ENCODE results near the gene IFI27L2.
A peak's percentile ranks its signal among the peaks of the same experiment; 100 is the strongest.
"Not testable (repeated sequence)": the region's sequence is repeated elsewhere in the genome, so short reads cannot be mapped to it uniquely, and the experiment has no call there.

IFI27L2 gene

DNA sequence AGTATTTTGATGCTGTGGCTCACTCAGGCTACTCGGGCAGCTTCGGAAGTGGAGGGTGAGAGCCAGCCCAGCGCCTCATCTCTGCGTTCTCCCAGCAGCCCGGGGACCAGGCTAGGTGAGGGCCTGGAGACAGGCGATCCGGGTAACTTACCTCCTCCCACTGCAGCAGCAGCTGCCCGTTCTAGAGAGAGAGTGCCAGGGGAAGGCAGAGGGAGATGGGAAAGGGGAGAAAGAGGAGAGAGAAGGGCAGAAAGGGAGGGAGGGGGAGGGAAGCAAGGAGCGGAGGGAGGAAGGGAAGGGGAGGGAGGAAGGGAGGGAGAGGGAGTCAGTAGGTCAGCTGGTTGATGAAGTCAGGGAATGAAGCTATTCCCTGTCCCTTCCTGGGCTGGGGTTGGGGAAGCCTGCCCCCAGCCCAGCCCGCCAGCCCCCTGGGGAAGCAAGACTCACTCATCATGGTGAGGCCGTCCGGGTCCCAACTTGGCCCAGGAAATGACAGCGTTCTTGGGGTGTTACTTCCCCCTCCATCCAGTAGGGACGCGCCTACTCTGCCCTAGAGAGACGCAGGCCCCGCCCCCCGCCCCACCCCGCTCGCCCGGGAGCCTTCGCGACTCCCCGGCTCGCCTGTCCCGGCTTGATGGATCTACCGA lies at the start of gene IFI27L2:
Gene IFI27L2 (minus strand): TSS at position 494 of the 647 bp plus-strand sequence. CDS start 40 bp downstream, at position 454.
- DNase-seq: peak; percentile 93

- DNase-seq: no peak
Observed at GRCh38 chr14:94177806-94178205, 48.4 kb upstream of the IFI27L2 start.

DNA sequence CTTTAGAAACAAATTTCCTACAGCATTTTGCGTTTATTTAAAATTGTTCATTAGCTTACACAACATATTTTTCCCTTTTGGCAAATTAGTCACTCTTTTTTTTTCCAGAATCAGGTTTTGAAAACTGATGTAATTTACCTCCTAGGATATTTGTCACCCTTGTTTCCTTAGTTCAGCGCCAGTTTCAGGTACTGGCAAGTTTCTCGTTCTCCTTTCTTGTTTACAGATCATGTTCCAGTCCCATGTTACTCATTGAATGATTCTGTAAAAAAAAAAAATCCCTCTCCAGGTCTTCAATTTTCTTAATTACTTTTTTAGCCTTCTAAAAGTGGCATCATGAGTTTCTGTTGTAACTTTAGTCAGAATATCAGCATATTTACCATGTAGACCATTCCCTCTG lies 47.4 kb upstream of the IFI27L2 start:
- no peak for DNase-seq

GRCh38 chr14:94175747-94176146 lies 46.3 kb upstream of the IFI27L2 start:
- no peak for DNase-seq

GRCh38 chr14:94175011-94175745 lies 45.8 kb upstream of the IFI27L2 start:
- no peak for DNase-seq

- DNase-seq: no peak
Observed at GRCh38 chr14:94174604-94175010, 45.2 kb upstream of the IFI27L2 start.

DNA sequence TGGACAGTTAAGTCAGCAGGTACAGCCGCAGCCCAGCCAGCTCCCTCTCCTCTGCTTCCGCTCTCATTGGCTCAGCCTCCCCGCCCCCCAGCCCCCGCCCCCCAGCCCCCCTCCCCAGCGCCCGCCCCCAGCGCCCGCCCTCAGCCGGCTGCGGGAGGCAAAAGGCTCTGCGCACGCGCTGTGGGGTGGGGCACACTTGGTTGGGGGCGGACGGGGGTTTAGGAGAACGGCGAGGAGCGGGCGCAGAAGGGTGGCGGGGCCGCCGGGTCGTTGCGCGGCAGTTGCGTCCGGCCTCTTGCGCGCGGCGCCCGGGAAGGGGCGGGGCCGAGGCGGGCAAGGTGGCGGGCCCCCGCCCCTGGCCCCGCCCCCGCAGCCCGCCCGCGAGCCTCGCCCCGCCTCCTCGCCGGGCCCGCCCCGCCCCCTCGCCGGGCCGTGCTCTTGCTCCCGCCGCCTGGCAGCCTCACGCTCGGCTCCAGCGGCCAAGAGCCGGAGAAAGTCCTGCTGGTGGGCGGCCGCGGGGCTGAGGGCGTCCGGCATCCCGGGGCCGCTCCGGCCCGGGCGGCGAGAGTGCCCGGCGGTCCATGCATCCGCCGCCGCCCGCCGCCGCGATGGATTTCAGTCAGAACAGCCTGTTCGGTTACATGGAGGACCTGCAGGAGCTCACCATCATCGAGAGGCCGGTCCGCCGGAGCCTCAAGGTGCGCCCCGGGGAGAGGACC lies 44.6 kb upstream of the IFI27L2 start, which contains the start of gene PPP4R4:
Gene PPP4R4 (plus strand): TSS at position 438 of the 719 bp plus-strand sequence. CDS start 144 bp downstream, at position 582.
- peak; percentile 93 for DNase-seq

GRCh38 chr14:94173471-94173884 lies 44.1 kb upstream of the IFI27L2 start:
- no peak for DNase-seq

DNA sequence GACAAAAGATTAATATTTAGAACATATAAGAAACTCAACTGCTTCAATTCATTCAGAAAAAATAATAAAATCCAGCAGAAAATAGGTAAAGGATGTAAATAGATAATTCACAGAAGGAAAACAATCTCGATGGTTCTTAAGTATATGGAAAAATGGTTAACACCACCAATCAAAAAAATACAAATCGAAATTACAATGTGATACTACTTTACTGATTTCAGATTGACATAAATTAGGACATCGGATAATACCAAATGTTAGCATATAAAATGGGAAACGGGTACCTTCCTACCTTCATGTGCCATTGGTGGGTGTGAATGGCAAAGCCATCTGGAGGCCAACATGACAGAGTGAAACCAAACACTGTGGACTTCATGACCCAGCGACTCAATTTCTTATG lies 43.1 kb upstream of the IFI27L2 start:
- no peak for DNase-seq

GRCh38 chr14:94171208-94171607 lies 41.8 kb upstream of the IFI27L2 start:
- no peak for DNase-seq

GRCh38 chr14:94170136-94170535 lies 40.7 kb upstream of the IFI27L2 start:
- DNase-seq: no peak

DNA sequence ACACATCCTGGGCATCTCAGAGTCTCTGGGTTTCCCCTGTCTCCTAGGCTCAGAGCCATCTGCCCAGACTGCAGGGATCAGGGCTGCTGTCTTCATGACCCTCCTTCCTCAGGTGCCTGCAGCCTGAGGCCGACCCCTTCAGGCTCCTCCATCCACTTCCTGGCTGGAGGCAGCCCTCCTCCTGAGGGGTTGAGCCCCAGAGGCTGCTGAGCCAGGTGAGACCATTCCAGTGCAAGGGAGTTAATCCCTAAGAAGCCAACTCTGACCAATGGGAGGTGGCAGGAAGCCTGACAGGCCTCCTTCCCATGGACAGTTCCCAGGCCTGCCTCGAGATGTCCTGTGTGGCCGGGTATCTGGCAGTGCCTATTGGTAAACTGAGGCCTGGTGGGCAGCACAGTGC lies 36.3 kb upstream of the IFI27L2 start:
- no peak for DNase-seq

- peak; percentile 81 for DNase-seq
Observed at GRCh38 chr14:94164685-94165431, 35.5 kb upstream of the IFI27L2 start.

DNA sequence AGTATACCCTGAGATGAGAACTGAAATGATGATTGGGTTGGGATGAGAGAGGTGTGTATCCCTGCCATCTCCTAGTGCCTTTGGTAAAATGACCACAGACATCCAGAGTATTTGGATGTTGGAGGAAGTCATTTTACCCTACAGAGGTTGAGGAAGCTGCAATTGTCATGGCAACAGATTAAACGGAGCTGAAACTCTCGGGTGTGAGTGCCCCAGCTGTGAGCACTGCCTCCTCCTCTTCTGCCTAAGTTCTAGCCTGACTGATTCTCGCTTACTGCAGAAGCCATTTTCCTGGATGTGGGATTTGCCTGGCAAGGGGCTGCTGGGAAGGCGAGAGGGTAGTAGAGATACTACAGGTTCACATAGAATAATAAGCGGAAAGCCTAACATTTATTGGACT lies 34.4 kb upstream of the IFI27L2 start:
- DNase-seq: no peak

DNA sequence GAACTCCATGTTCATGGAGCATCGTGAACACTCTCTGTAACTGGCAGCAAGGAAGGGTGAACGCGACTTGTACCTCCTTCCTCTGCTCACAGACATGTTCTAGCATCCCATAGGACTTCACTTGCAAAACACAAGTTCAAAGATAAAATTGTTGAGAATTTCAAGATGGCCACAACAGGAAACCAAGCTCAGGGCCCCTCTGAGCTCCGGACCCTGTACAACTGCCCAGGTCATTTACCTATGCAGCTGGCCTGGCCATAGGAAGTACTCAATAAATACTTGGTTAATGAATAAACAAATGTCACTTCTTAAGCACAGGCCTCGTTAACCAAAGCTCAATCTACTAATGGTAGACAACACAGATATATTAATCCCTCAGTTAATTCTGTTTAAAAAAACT lies 33.1 kb upstream of the IFI27L2 start:
- no peak for DNase-seq

GRCh38 chr14:94161981-94162380 lies 32.6 kb upstream of the IFI27L2 start:
- DNase-seq: peak; percentile 41

GRCh38 chr14:94161058-94161457 lies 31.7 kb upstream of the IFI27L2 start:
- no peak for DNase-seq

DNA sequence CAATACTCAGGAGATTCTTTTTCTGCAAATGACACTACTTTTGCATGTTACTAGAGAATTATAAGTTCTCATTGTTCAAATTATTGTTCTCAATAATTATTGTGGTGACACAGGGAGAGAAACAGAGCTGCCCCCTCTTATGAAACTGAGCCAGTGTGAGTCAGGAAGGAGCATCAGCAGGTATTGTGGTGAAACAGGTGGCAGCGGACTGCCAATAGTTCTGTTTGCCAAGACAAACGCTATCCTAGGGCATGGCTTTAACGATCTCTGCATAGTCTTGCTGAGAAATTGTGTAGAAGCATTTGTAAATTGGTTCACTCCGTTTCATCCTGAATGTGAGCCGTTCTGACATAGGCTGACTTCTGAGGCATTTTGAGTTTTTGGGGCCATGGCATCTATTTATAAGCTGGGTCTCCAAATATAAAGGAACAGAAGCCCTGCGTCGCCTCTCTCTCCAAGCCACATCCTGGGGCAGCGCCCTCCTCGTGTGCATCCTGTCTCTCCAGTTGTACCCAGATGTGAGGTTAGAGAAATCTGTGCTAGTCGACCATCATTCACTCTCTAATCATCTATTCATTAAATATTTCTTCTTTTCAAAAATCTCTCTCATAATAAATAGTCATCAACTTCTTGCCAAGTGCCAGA lies 29.0 kb upstream of the IFI27L2 start:
- DNase-seq: no peak

GRCh38 chr14:94157197-94157596 lies 27.8 kb upstream of the IFI27L2 start:
- no peak for DNase-seq

DNA sequence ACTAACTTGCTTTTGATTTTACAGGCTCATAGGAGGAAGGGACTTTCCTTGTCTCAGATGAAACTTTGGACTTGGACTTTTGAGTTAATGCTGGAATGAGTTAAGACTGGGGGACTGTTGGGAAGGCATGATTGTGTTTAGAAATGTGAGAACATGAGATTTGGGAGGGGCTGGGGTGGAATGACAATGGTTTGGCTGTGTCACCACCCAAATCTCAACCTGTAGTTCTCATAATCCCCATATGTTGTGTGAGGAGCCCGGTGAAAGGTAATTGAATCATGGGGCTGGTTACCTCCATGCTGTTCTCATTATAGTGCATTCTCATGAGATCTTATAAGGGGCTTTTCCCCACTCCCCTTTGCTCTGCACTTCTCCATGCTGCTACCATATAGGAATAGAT lies 26.7 kb upstream of the IFI27L2 start:
- DNase-seq: not testable (repeated sequence)

DNA sequence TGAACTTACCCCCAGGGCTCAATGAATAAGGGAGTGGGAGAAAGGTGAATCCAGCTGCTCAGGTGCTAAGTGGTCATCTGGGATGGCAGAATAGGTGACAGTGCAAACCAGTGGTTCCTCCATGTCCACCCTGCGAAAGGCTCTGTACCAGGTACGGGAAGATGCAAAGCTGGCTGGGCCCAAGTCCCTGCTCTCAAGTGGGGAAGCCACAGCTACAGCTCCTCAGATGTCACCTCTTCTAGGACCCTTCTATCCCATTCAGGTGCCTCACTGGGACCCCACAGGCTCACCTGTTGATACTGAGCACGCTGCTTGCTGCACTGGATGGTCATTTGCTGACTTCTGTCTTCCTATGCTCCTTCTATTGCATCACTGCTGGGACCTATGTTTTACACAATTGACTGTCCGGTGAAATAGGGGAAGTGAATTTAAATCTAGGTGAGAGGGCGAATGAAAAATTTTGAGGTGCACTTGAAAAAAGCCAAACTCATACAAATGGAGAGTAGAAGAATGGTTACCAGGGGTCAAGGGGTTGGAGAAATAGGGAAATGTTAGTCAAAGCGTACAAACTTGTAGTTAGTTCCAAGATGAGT lies 24.4 kb upstream of the IFI27L2 start:
- DNase-seq: no peak

DNA sequence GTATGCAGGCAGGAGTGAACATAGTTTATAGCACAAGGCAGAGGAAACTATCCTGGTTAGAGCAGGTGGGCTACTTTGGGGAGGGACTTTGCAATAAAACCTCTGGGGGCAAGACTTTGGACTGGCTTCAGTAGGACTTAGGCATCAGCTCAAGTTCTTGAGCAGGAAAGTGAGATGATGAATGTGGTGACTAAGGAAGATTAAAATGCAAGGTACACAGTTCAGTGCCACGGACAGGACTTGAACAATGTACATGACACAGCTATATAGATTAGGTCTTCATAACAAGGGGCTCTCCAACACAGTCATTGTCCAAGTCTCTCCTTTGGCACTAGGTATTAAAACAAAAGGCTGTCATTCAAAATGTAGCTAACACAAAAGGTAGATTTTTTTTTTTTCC lies 23.3 kb upstream of the IFI27L2 start:
- no peak for DNase-seq
